ENCODE measurements around the gene SELENOP. TPM values are rescaled to one million over a fixed set of nuclear protein-coding genes. Genes with fewer than 3 reads are reported as not detected.

Gene SELENOP
- total and polyA plus RNA-seq, 2 of the 13 experiments (the other 11 are each of a cell fraction or from before 2014, with no cell fraction given), result 1,895 to 2,083 TPM

DNA sequence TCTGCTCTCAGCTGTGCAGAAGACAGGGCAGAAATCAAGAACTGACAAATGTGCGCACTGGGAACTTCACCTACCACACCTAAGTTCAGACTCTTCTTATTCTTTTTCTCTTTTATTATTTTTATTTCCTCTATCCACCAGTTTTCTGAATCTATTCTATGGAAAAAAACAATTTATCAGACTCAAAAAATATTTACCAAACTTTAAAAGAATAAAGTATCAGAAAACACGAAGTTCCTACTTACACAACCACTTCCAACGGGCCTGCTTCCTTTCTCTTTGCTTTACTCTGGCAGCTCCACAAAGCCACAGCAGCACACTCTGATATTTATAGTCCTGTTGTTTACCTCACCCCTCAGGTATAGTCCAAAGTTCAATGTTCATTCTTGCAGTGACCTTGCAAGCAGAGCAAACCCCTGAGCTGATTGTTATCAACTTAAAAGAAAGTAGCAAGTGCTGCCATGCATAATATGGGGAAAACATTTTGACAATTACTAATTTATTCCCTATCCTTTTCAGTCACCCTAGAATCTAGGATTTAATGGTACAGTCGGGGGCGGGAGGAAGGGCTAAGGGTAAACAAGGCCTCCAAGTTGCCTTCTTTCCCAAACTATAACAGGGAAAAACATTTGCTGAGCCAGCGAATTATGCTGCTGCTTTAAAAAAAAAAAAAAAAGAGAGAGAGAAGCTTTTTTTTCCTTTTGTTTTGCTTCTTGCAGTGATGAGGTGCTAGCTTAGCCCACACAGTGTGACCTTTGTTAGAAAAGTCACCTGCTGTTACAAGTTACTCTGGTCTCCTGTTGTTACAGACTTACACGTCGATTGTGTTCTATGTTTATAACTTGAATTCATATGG, at the start of gene SELENOP (continued):
- TF ChIP-seq PAXIP1 (CRISPR knock-in tag; conservative IDR thresholded peaks at IDR 0.05), result peak; percentile 96
- TF ChIP-seq ATM (IDR thresholded peaks at IDR 0.05; ENCODE audit: borderline replicate concordance), result no peak

- ATAC-seq, result peak; percentile 90
- TF ChIP-seq FOXA3 (CRISPR knock-in tag; IDR thresholded peaks at IDR 0.05) (0 out of 2 replicates have a peak, but pooled peaks have one; percentile 25), SOX6 (IDR thresholded peaks at IDR 0.05) (no peak), SOX6 (CRISPR knock-in tag; IDR thresholded peaks at IDR 0.05) (peak; percentile 77), POGZ (CRISPR knock-in tag; IDR thresholded peaks at IDR 0.05) (0 out of 2 replicates have a peak, but pooled peaks have one; percentile 28), TARDBP (CRISPR knock-in tag; IDR thresholded peaks at IDR 0.05) (0 out of 2 replicates have a peak, but pooled peaks have one; percentile 23), ZNF331 (CRISPR knock-in tag; IDR thresholded peaks at IDR 0.05) (0 out of 2 replicates have a peak, but pooled peaks have one; percentile 48)
- TF ChIP-seq, protein P1, sequence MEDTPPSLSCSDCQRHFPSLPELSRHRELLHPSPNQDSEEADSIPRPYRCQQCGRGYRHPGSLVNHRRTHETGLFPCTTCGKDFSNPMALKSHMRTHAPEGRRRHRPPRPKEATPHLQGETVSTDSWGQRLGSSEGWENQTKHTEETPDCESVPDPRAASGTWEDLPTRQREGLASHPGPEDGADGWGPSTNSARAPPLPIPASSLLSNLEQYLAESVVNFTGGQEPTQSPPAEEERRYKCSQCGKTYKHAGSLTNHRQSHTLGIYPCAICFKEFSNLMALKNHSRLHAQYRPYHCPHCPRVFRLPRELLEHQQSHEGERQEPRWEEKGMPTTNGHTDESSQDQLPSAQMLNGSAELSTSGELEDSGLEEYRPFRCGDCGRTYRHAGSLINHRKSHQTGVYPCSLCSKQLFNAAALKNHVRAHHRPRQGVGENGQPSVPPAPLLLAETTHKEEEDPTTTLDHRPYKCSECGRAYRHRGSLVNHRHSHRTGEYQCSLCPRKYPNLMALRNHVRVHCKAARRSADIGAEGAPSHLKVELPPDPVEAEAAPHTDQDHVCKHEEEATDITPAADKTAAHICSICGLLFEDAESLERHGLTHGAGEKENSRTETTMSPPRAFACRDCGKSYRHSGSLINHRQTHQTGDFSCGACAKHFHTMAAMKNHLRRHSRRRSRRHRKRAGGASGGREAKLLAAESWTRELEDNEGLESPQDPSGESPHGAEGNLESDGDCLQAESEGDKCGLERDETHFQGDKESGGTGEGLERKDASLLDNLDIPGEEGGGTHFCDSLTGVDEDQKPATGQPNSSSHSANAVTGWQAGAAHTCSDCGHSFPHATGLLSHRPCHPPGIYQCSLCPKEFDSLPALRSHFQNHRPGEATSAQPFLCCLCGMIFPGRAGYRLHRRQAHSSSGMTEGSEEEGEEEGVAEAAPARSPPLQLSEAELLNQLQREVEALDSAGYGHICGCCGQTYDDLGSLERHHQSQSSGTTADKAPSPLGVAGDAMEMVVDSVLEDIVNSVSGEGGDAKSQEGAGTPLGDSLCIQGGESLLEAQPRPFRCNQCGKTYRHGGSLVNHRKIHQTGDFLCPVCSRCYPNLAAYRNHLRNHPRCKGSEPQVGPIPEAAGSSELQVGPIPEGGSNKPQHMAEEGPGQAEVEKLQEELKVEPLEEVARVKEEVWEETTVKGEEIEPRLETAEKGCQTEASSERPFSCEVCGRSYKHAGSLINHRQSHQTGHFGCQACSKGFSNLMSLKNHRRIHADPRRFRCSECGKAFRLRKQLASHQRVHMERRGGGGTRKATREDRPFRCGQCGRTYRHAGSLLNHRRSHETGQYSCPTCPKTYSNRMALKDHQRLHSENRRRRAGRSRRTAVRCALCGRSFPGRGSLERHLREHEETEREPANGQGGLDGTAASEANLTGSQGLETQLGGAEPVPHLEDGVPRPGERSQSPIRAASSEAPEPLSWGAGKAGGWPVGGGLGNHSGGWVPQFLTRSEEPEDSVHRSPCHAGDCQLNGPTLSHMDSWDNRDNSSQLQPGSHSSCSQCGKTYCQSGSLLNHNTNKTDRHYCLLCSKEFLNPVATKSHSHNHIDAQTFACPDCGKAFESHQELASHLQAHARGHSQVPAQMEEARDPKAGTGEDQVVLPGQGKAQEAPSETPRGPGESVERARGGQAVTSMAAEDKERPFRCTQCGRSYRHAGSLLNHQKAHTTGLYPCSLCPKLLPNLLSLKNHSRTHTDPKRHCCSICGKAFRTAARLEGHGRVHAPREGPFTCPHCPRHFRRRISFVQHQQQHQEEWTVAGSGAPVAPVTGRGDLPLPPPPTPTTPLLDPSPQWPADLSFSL (CRISPR knock-in tag; IDR thresholded peaks at IDR 0.05), result 0 out of 2 replicates have a peak, but pooled peaks have one; percentile 40
Measured at GRCh38 chr5:42858687-42859086, 47.0 kb upstream of the SELENOP start.

More at GRCh38 chr5:42858687-42859086, 47.0 kb upstream of the SELENOP start:
- H3K27me3 ChIP-seq (ENCODE audit: control insufficient read depth in 1 of 2, insufficient read depth in 2 of 2, low read length in 2 of 2), result no peaks in the 10 kb centered on the region
- peak overlapping the region; percentile 69 for H3K27ac ChIP-seq (ENCODE audit: extremely low read length, insufficient read depth, low read length)
- ChIA-PET CTCF (ENCODE audit: low intra/inter-chr PET ratio, low total read pairs) (no interaction called here), POLR2A (interaction anchor here (0.8 to 6.1 kb wide), 11 partner anchors 11 to 207 kb away, joined by 3 to 97 read pairs (median 5); partner anchors contain the start of gene SELENOP)
- no peaks in the 10 kb centered on the region for H3K36me3 ChIP-seq (replicated peaks in 1 of 2; ENCODE audit: control insufficient read depth in 1 of 2, insufficient read depth in 2 of 2, low read length in 2 of 2)
- peaks cover 13% of the 10 kb centered on the region for H3K9me3 ChIP-seq (ENCODE audit: low read length)
- no TSS peak for BruUV-seq (replicated peaks)
- in situ Hi-C loops (cut with HindIII; ENCODE audit: extremely low pct_ligation_motif_present, low pct_unique_long_range_greater_than_20kb) (no loop called here), intact Hi-C loops (cut with micrococcal nuclease; ENCODE audit: unreplicated experiment) (no loop called here)
- no peaks in the 10 kb centered on the region for H4K20me1 ChIP-seq (ENCODE audit: insufficient read depth, low read length)
- H3K4me3 ChIP-seq (replicated peaks in 1 of 3; ENCODE audit: insufficient read depth in 1 of 3, low read depth in 2 of 3, low read length in 3 of 3), result peak overlapping the region; percentile 22 to 51 (median 37)
- H2AFZ ChIP-seq (ENCODE audit: low read length), result peak overlapping the region; percentile 30
- FAIRE-seq, result peak; percentile 58
- peak overlapping the region; percentile 69 for H3K4me2 ChIP-seq (ENCODE audit: low read depth, low read length)
- H3K9ac ChIP-seq (ENCODE audit: insufficient read depth, low read depth, low read length), result peak overlapping the region; percentile 56
- peaks cover 89% of the 10 kb centered on the region for H3K4me1 ChIP-seq (ENCODE audit: insufficient read depth, low read length)
- H3K79me2 ChIP-seq (ENCODE audit: insufficient read depth, low read length), result peaks cover 56% of the 10 kb centered on the region
- WGBS (ENCODE audit: low lambda C conversion rate), result 7% methylated on average over 7 of the region's 7 CpGs
- peak; percentile 61 for DNase-seq (ENCODE audit: low spot score)
